ENCODE measurements around the gene WNT6.

- TF ChIP-seq EZH2 (IDR thresholded peaks at IDR 0.05; ENCODE audit: low read depth) (no peak), CTCF (conservative IDR thresholded peaks at IDR 0.05) (no peak)
These were observed 8.3 kb downstream of the WNT6 start for GRCh38 chr2:218867900-218868299.

Measured in PC-9 (cell line).